Right kidney (tissue), 1 donor: ENCODE data around the gene RALGAPA2.

Experiments used
- DNase-seq: peaks from one replicate; pipeline ENCODE4 v3.0.0-alpha.2; 2016

Gene RALGAPA2

GRCh38 chr20:20399531-20400500, 312.6 kb downstream of the RALGAPA2 start:
- no peak for DNase-seq

DNA sequence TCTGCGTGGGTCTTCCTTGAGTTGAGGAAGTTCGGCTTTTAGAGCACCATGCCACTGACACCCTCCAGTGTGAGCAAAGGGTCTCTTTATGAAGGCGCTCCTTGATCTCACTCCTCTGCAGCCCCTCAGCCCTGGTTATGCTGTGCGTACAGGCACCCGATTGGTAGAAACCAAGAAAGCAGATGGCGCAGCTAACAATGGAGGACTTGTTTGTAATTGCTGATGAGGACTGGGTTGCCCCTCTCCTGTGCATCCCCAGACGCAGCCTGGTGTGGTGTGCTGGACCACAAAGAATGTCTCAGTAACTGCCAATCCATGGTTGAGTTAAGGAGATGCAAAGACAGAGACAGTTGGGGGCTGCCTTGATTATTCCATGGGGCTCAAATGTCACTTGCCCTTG, 314.3 kb downstream of the RALGAPA2 start:
- no peak for DNase-seq

DNA sequence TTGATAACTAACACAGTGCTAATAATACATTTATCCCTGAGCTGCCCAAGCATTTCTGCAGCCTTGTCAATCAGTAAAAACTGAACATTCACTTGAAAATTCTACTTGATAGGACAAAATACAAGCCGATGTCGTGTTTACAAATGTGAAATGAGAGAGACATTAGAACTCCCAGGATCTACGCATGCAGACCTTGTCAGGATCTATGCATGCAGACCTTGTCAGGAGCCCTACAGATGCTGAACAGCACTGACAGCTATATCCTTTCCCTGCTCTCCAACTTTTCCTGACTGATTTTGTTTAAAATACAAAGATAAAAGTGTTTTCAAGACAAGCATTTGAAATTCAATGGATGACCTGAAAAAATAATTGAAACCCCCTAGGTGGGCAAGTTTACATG, 315.6 kb downstream of the RALGAPA2 start:
- DNase-seq = no peak

DNA sequence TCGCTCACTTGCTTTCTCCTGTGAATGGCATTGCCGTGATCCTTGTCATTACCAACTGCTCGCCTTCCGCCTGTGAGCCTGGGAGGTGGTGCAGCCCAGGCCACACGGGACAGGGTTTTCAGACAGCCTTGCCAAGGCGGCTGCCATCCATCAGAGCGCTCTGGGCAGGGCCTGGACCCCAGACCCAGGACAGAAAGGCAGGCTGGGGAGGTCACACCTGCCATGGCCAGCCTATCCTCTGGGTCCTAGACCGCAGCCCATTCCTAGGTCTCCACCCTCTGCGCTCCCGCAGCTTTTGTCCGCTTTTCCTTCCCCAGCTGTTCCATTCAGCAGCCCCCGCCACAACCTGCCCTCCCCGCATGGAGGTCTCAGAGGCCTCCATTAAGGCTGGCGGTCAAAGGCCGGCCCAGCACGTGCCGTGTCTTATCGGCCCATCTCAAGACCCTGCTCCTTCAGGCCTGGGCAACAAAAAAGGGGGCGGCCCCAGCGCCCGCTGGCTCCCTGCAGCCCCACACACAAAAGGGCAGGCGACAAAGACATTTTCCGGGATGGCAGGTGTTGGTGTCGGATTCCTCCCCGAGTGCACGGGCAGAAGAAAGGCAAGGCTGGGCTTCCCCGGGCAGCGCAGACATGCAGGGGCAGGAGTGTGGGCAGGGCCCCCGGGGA, 316.4 kb downstream of the RALGAPA2 start:
- no peak for DNase-seq

GRCh38 chr20:20395087-20395486, 317.4 kb downstream of the RALGAPA2 start:
- no peak for DNase-seq

- no peak for DNase-seq
Observed at GRCh38 chr20:20393207-20394120, 319.0 kb downstream of the RALGAPA2 start.

- no peak for DNase-seq
Observed at GRCh38 chr20:20391766-20392165, 320.7 kb downstream of the RALGAPA2 start.

DNA sequence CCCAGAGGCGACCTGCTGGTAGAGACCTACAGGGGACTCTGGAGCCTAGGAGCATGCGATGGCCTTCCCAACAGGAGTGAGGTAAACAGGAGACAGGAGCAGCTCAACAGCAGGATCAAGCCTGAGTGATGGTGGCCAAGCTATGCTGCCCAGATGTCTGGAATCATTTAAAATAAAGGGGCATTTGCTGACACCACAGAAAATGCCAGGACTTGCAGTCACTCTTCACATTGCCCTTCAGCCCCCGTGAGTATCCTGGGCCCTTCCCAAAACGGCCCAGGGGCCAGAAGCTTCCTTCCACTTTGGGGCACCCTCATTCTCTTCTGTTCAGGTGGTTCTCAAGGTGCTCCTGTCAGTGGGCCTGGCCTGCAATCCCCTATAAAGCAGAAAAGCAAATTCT, 321.3 kb downstream of the RALGAPA2 start:
- DNase-seq = no peak

- DNase-seq = no peak
Observed at GRCh38 chr20:20390393-20390792, 322.1 kb downstream of the RALGAPA2 start.

- DNase-seq = no peak
Observed at GRCh38 chr20:20386192-20386591, 326.3 kb downstream of the RALGAPA2 start.

- DNase-seq = no peak
Observed at GRCh38 chr20:20375862-20376261, 336.6 kb downstream of the RALGAPA2 start.

DNA sequence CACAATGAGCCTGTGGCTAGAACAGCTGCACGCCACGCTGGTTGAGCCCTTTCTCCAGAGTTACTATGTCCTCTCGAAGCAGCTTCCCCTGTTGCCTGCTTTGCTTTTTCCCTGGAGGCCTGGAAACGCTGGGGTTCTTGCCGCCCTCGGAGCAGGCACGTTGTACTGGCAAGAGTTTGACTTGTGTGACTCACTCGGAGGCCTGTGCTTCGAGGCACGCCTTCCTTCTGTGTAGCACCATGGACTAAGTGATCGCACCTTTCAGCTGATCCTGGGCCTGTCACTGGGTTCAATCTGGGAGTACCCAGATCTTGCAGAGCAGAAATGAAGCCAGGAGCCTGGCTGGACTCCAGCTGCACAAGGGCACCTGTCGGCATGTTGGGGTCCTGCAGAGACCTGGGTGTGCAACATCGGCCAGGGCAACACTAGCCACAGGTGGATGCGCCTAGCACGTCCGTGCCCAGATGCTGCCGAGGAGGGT, 339.3 kb downstream of the RALGAPA2 start:
- no peak for DNase-seq

DNA sequence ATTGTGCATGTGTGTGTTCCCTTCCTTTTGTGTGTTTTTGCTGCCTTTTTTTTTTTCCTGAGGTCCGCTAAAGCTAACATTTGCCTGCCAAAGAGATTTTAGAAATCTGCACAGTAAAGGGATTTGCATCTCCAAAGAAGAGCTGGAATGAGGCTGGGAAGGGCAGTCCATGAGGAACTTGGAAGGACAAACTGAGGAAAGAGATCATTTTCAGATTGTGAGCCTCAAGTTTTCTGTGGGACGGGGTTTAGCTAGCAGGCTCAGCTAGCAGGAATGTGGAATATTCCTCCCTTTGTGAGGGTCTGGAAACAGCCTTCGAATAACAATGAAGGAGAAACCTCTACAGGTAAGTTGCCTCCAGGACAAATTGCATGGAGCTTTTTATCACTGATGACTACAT, 340.8 kb downstream of the RALGAPA2 start:
- no peak for DNase-seq

GRCh38 chr20:20371083-20371482, 341.4 kb downstream of the RALGAPA2 start:
- DNase-seq = no peak

DNA sequence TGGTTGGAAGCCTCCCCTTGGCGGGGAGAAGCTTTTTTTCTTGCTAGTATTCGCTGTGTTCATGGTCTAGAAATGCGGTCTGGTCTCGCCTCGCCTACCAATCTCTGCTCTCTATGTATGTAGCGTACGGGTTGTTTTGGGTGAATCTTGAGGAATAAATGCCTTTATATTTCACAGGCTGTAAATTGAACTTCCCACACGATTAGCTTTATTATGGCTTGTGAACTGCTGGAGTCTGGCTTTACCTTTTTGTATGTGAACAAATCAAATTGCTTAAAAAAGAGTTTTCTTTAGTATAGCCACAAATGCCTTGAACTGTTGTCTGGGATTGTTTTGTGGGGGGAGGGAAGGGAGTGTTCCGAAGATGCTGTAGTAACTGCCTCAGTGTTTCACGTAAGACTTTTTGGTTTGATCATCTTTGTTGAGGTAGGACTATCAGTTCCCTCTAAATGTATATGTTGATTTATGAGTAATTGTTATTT, 342.3 kb downstream of the RALGAPA2 start:
- DNase-seq = no peak

- DNase-seq = peak; percentile 72
Observed at GRCh38 chr20:20369250-20370093, 343.0 kb downstream of the RALGAPA2 start.

- peak; percentile 74 for DNase-seq
Observed at GRCh38 chr20:20368418-20369249, 343.8 kb downstream of the RALGAPA2 start.

DNA sequence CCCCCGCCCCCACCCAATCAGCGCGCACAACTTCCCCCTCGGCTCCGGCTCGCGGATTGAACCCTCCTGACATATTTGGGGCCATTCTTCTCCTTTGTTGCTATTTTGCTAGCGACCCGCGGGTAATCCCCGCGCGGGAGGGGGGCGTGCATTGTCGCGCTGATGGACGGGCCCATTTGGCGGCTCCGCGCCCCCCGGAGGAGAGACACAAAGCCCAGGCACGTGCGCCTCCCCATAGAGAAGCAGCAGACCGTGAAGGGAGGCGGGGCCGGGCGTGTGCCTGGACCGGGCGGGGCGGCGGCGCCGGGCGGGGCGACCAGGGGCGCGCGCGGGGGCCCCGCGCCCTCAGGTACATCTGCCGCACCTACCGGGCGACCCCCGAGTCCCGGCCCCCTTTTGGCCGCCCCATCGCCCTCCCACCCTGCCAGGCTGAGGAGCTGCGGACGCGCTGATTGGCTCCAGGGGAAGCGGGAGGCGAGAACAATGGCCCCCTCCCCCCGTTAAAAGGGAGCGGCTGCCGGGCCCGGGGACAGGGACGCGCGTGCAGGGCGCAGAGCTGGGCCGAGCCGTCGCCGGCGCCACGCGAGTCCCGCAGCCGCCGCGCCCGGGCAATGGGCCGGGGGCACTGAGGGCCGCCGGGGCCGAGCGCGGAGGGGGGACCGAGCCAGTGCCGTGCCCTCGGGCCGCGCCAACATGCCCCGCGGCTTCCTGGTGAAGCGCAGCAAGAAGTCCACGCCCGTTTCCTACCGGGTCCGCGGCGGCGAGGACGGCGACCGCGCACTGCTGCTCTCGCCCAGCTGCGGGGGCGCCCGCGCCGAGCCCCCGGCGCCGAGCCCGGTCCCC, 344.6 kb downstream of the RALGAPA2 start, which contains the start of gene INSM1:
Gene INSM1 (plus strand): TSS at position 530 of the 843 bp plus-strand sequence. CDS start 164 bp downstream, at position 694.
- no peak for DNase-seq
